Psoas muscle (tissue), 8 donors: ENCODE measurements around the gene CREB1. TPM values are rescaled to one million over a fixed set of nuclear protein-coding genes. Genes with fewer than 3 reads are reported as not detected.

Source experiments
- ATAC-seq, 4 donors: fragments of 200-7000 bp; cut with Tn5 transposase; one replicate each; pipeline ENCODE4 v1.9.1; 2020; ENCODE audit warnings: moderate library complexity in 3 of 4, mild to moderate bottlenecking in 2 of 4
- DNase-seq, 2 donors: peaks; one replicate each; pipeline ENCODE4 v3.0.0-alpha.2; 2020
- H3K27ac ChIP-seq: fragments of 200-600 bp; one replicate; pipeline ENCODE4 v1.8.0; 2022
- H3K27me3 ChIP-seq, 3 donors: fragments of 200-600 bp in 1 of 3; one replicate each; pipeline versions ENCODE4 v1.6.1 to v1.8.0; 2013 to 2022; ENCODE audit warnings: low read length in 2 of 3, mild to moderate bottlenecking in 2 of 3, moderate library complexity in 1 of 3; ENCODE audit not compliant: insufficient read depth in 3 of 3
- H3K36me3 ChIP-seq, 2 donors: fragments of 200-600 bp in 1 of 2; one replicate each; pipeline versions ENCODE4 v1.6.1 to v1.8.0; 2013 to 2022; ENCODE audit warnings: low read depth in 1 of 2, mild to moderate bottlenecking in 1 of 2, moderate library complexity in 1 of 2; ENCODE audit not compliant: insufficient read depth in 1 of 2
- H3K4me1 ChIP-seq: fragments of 200-600 bp; one replicate; pipeline ENCODE4 v1.8.0; 2022
- H3K4me3 ChIP-seq: fragments of 200-600 bp; one replicate; pipeline ENCODE4 v1.8.0; 2022; ENCODE audit warnings: mild to moderate bottlenecking
- H3K9me3 ChIP-seq: fragments of 200-600 bp; one replicate; pipeline ENCODE4 v1.8.0; 2022
- CTCF ChIP-seq: fragments of 200-600 bp; IDR thresholded peaks from one replicate; pipeline ENCODE4 v1.8.0; 2022; ENCODE audit warnings: antibody characterized with exemption
- WGBS, 3 donors: extraction: QIAGEN DNeasy Blood & Tissue Kit; methylation state at CpG; one replicate each; pipeline versions ENCODE4 v1.1.6 to v1.1.7; 2013; 5-methylcytosine and 5-hydroxymethylcytosine counted together
- intact Hi-C, 2 donors: fragments of 100-400 bp; cut with DNase I; formaldehyde crosslinking; loops; one replicate each; pipeline versions ENCODE4 v1.11.0 to v1.14.2; 2022
- polyA plus RNA-seq, 3 donors: library from polyadenylated mRNA; stranded (reverse); fragments of 200-250 nt; gene quantifications; one replicate each; pipeline ENCODE4 v1.2.3, GENCODE V29; 2013
- total RNA-seq, 4 donors: library from RNA; stranded (reverse); fragmentation: NEBNext Ultra II Directional in 2 of 4; extraction: Animal tissue kit (Norgen Biotek cat#: 25700) in 2 of 4; gene quantifications; one replicate each; pipeline versions ENCODE4 v1.2.1 to v1.2.4, GENCODE V29; 2021 to 2023
- donor health status: healthy with polysubstance abuse.
- donor health status: DM: no; HTN: no; CAD: no; lungs with moderate emphysema.
- donor health status: Bipolar disorder and iron deficiency.
- donor health status: healthy.
- donor health status: DM: yes; HTN: yes; CAD: no.
- donor health status: DM: no; HTN: no; CAD: no.
- donor health status: DM: no; HTN: no; CAD: no.
- donor health status: DM: yes; HTN: yes; CAD: no.

The CREB1 gene
- total and polyA plus RNA-seq, 7 donors, result 3.5 to 27.9 (median 18.4) TPM

GRCh38 chr2:207601774-207602173 is 72.0 kb downstream of the CREB1 start:
- TF ChIP-seq CTCF, result no peak
- WGBS, 3 donors, result 94 to 97% (median 95%) methylated on average over 1 of the region's 1 CpG
- no peaks in the 10 kb centered on the region for H3K9me3 ChIP-seq

GRCh38 chr2:207603486-207603885 is 73.7 kb downstream of the CREB1 start:
- Histone ChIP-seq H3K36me3 (peaks cover 0 to 9% of the 10 kb centered on the region in 2 donors), H3K9me3 (no peaks in the 10 kb centered on the region), H3K27ac (no peak overlapping the region), H3K4me1 (no peaks in the 10 kb centered on the region), H3K27me3 (no peaks in the 10 kb centered on the region), H3K4me3 (no peak overlapping the region)
- TF ChIP-seq CTCF, result no peak
- ATAC-seq, result no peak
- 43 to 61% (median 51%) methylated on average over 2 of the region's 2 CpGs for WGBS, 3 donors
- DNase-seq, result no peak
- intact Hi-C loops, result no loop called here

More at GRCh38 chr2:207601774-207602173, 72.0 kb downstream of the CREB1 start:
- no peak for ATAC-seq
- H3K4me3 ChIP-seq, result no peak overlapping the region
- no peak for DNase-seq
- H3K27me3 ChIP-seq, result no peaks in the 10 kb centered on the region
- no peaks in the 10 kb centered on the region for H3K4me1 ChIP-seq
- H3K36me3 ChIP-seq, result peaks cover 0 to 22% of the 10 kb centered on the region in 2 donors
- intact Hi-C loops, result no loop called here
- no peak overlapping the region for H3K27ac ChIP-seq

DNA sequence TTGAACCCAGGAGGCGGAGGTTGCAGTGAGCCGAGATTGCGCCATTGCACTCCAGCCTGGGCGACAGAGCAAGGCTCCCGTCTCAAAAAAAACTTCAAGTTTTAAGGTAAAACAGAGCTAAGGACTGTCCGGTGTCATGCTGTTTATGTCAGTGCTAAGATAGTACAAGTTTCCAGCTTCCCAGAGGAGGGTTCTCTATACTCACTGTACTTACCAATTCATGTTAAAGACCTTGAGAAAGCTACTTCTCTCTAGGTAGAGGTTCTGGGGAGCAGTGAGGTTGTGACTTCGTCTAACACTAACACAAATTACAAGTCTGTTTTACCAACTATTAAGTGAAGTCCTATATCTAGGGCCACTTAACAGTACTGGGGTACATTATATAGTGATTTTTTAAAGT is 76.6 kb downstream of the CREB1 start:
- ATAC-seq, result no peak
- TF ChIP-seq CTCF, result no peak
- 87 to 94% (median 91%) methylated on average over 6 to 7 of the region's 7 CpGs for WGBS, 3 donors
- H3K4me1 ChIP-seq, result no peaks in the 10 kb centered on the region
- H3K9me3 ChIP-seq, result no peaks in the 10 kb centered on the region
- intact Hi-C loops, result no loop called here
- H3K27ac ChIP-seq, result no peak overlapping the region
- no peak overlapping the region for H3K4me3 ChIP-seq
- peaks cover 0 to 9% of the 10 kb centered on the region in 2 donors for H3K36me3 ChIP-seq
- no peak for DNase-seq
- no peaks in the 10 kb centered on the region for H3K27me3 ChIP-seq

DNA sequence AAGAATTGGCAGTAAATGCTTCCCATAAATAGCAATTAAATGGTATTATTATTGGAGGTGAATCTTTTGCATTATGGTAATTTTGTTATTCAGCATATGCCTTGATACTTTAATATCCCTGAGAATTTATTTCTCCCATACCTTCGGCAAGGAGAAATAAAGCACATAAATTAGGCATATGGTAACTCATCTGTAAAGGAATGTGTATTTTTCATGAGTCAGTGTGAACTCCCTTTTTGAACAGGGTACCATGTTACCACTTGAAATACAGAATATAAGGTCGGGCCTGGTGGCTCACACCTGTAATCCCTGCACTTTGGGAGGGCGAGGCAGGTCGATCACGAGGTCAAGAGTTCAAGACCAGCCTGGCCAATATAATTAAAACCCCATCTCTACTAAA is 77.1 kb downstream of the CREB1 start:
- H3K27me3 ChIP-seq, result no peaks in the 10 kb centered on the region
- DNase-seq (no peak), ATAC-seq (no peak)
- H3K36me3 ChIP-seq, result peaks cover 0 to 9% of the 10 kb centered on the region in 2 donors
- no peaks in the 10 kb centered on the region for H3K4me1 ChIP-seq
- intact Hi-C loops, result no loop called here
- H3K4me3 ChIP-seq, result no peak overlapping the region
- H3K27ac ChIP-seq, result no peak overlapping the region
- no peaks in the 10 kb centered on the region for H3K9me3 ChIP-seq
- no peak for TF ChIP-seq CTCF
- WGBS, 3 donors, result 95 to 98% (median 96%) methylated on average over 5 of the region's 5 CpGs

DNA sequence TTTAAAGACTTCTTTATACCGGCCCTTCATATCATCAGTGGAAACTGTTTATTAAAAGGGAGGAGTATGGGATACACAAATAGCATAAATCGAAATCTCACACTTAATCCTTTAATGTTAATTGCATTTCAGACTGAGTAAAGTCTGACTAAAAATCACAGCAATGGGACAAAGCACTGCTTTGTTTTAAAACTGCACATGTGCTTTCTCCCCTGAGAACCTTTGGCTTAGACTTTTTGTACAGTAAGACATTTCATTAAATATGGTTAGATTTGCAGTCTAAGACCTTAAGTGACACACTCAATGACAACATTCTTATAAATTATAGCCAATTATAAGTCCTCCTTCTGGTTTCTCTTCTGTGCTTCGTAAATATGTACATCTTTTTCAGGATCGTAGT is 83.0 kb downstream of the CREB1 start:
- H3K27ac ChIP-seq, result no peak overlapping the region
- no peak for DNase-seq

More for the DNA sequence above, 83.0 kb downstream of the CREB1 start:
- no peak for ATAC-seq
- Histone ChIP-seq H3K4me3 (no peak overlapping the region), H3K27me3 (no peaks in the 10 kb centered on the region), H3K36me3 (peaks cover 0 to 30% of the 10 kb centered on the region in 2 donors), H3K4me1 (no peaks in the 10 kb centered on the region), H3K9me3 (no peaks in the 10 kb centered on the region)
- intact Hi-C loops, result no loop called here
- 67 to 78% (median 73%) methylated on average over 4 of the region's 4 CpGs for WGBS, 3 donors
- TF ChIP-seq CTCF, result no peak
